ENCODE measurements around the gene CMTM8. TPM values are rescaled to one million over a fixed set of nuclear protein-coding genes. Genes with fewer than 3 reads are reported as not detected.

CMTM8 gene
- total and polyA plus RNA-seq, 11 donors, result 1.7 to 12.1 (median 3.6) TPM

GRCh38 chr3:32392536-32393302 is 154.2 kb downstream of the CMTM8 start:
- no peaks in the 10 kb centered on the region for H3K9me3 ChIP-seq
- TF ChIP-seq CTCF (IDR thresholded peaks at IDR 0.05), result no peak
- no peak for TF ChIP-seq POLR2A (IDR thresholded peaks at IDR 0.05)
- H3K4me1 ChIP-seq, result peaks cover 0 to 45% (median 9%) of the 10 kb centered on the region in 12 donors
- ATAC-seq (peak; percentile 39 to 78 (median 64)), DNase-seq (peak; percentile 46 to 71 (median 61))
- 32 to 43% (median 39%) methylated on average over 13 to 18 of the region's 18 CpGs for WGBS, 4 donors
- peak overlapping the region; percentile 14 to 95 (median 84) for H3K27ac ChIP-seq
- H3K36me3 ChIP-seq, result no peaks in the 10 kb centered on the region
- intact Hi-C loops (cut with DNase I), result loop anchor here in 6 of 10 donors (5.0 to 10.0 kb wide), 4 partner anchors 75 to 218 kb away; no protein-coding TSS in a partner anchor
- peak overlapping the region; percentile 51 to 98 (median 77) for H3K4me3 ChIP-seq
- no peaks in the 10 kb centered on the region for H3K27me3 ChIP-seq

GRCh38 chr3:32395496-32395895 is 157.0 kb downstream of the CMTM8 start:
- H3K27me3 ChIP-seq, result no peaks in the 10 kb centered on the region
- H3K9me3 ChIP-seq, result no peaks in the 10 kb centered on the region
- intact Hi-C loops (cut with DNase I), result loop anchor here in 6 of 10 donors (5.0 to 10.0 kb wide), 3 partner anchors 101 to 221 kb away; no protein-coding TSS in a partner anchor
- H3K36me3 ChIP-seq, result no peaks in the 10 kb centered on the region
- peak overlapping the region in 1 of 12 donors; percentile 28 for H3K27ac ChIP-seq
- ATAC-seq, result no peak
- WGBS, 4 donors, result 29 to 39% (median 36%) methylated on average over 2 of the region's 2 CpGs
- TF ChIP-seq CTCF (IDR thresholded peaks at IDR 0.05) (no peak), POLR2A (IDR thresholded peaks at IDR 0.05) (no peak)
- no peak for DNase-seq
- no peak overlapping the region for H3K4me3 ChIP-seq
- H3K4me1 ChIP-seq, result peaks cover 0 to 73% (median 20%) of the 10 kb centered on the region in 12 donors

GRCh38 chr3:32397941-32398340 is 159.5 kb downstream of the CMTM8 start:
- intact Hi-C loops (cut with DNase I), result loop anchor here in 6 of 10 donors (2.0 to 10.0 kb wide), 5 partner anchors 23 to 223 kb away; no protein-coding TSS in a partner anchor
- no peak for TF ChIP-seq CTCF (IDR thresholded peaks at IDR 0.05)
- TF ChIP-seq POLR2A (IDR thresholded peaks at IDR 0.05), result no peak

GRCh38 chr3:32398531-32398930 is 160.1 kb downstream of the CMTM8 start:
- Histone ChIP-seq H3K27ac (peak overlapping the region in 8 of 12 donors; percentile 4 to 82 (median 52)), H3K36me3 (no peaks in the 10 kb centered on the region), H3K9me3 (no peaks in the 10 kb centered on the region), H3K4me3 (no peak overlapping the region), H3K4me1 (peaks cover 0 to 89% (median 27%) of the 10 kb centered on the region in 12 donors), H3K27me3 (no peaks in the 10 kb centered on the region)
- TF ChIP-seq CTCF (IDR thresholded peaks at IDR 0.05) (no peak), POLR2A (IDR thresholded peaks at IDR 0.05) (no peak)
- intact Hi-C loops (cut with DNase I), result loop anchor here in 6 of 10 donors (2.0 to 10.0 kb wide), 5 partner anchors 24 to 224 kb away; no protein-coding TSS in a partner anchor
- DNase-seq (peak; percentile 43 to 81 (median 60)), ATAC-seq (peak; percentile 37 to 72 (median 52))
- 52 to 61% (median 59%) methylated on average over 10 of the region's 10 CpGs for WGBS, 4 donors

More at GRCh38 chr3:32397941-32398340, 159.5 kb downstream of the CMTM8 start:
- WGBS, 4 donors, result 45 to 73% (median 58%) methylated on average over 2 of the region's 2 CpGs
- ATAC-seq, result no peak
- DNase-seq, result no peak
- Histone ChIP-seq H3K27ac (peak overlapping the region in 4 of 12 donors; percentile 4 to 82 (median 42)), H3K27me3 (no peaks in the 10 kb centered on the region), H3K4me3 (no peak overlapping the region), H3K36me3 (no peaks in the 10 kb centered on the region), H3K9me3 (no peaks in the 10 kb centered on the region), H3K4me1 (peaks cover 0 to 89% (median 28%) of the 10 kb centered on the region in 12 donors)
